Keratinocyte (primary cell): Measurements from ENCODE around the gene NADK2.

Source experiments
- CTCF ChIP-seq, 3 experiments: IDR thresholded peaks in 1 of 3; conservative IDR thresholded peaks in 1 of 3; optimal IDR thresholded peaks in 1 of 3; 2 replicates in 2 of 3; 3 replicates in 1 of 3; pipeline versions ENCODE3 to v1.5.1; 2011; ENCODE audit warnings: low read length in 3 of 3, mild to moderate bottlenecking in 3 of 3, moderate library complexity in 2 of 3, control low read depth in 1 of 3, inconsistent platforms in 1 of 3; ENCODE audit not compliant: insufficient read depth in 2 of 3; ENCODE audit errors: extremely low read depth in 1 of 3
- EZH2 ChIP-seq: IDR thresholded peaks from one replicate; pipeline ENCODE4 v1.6.1; 2012; ENCODE audit warnings: inconsistent platforms, mild to moderate bottlenecking, low read length, moderate library complexity

GRCh38 chr5:36202521-36202961, 39.2 kb downstream of the NADK2 start:
- TF ChIP-seq CTCF (optimal IDR thresholded peaks at IDR 0.05 in 1 of 3, IDR thresholded peaks at IDR 0.05 in 1 of 3, conservative IDR thresholded peaks at IDR 0.05 in 1 of 3; ENCODE audit: extremely low read depth in 1 of 3, insufficient read depth in 2 of 3, low read length in 3 of 3), result no peak
- no peak for TF ChIP-seq EZH2
